HL-60 (cell line): ENCODE measurements around the gene BPIFB6.

Experiments
- CTCF ChIP-seq: IDR thresholded peaks from one replicate; pipeline ENCODE4 v1.5.1; 2011; ENCODE audit warnings: low read length, control low read depth, inconsistent platforms; ENCODE audit not compliant: insufficient read depth
- GABPA ChIP-seq: IDR thresholded peaks from 2 replicates; pipeline ENCODE4 v1.6.1; 2012; ENCODE audit warnings: low read depth
- POLR2AphosphoS5 ChIP-seq: IDR thresholded peaks from 2 replicates; pipeline ENCODE4 v1.6.1; 2012; ENCODE audit warnings: low read depth
- REST ChIP-seq: IDR thresholded peaks from 2 replicates; pipeline ENCODE4 v1.6.1; 2012; ENCODE audit warnings: low read depth; ENCODE audit not compliant: insufficient replicate concordance
- SPI1 ChIP-seq: IDR thresholded peaks from 2 replicates; pipeline ENCODE4 v1.6.1; 2012; ENCODE audit warnings: low read depth, mild to moderate bottlenecking, borderline replicate concordance

- no peak for TF ChIP-seq CTCF
- no peak for TF ChIP-seq REST
- TF ChIP-seq POLR2AphosphoS5: no peak
- no peak for TF ChIP-seq GABPA
- no peak for TF ChIP-seq SPI1
These were observed 31.3 kb downstream of the BPIFB6 start for GRCh38 chr20:33062825-33063149.
